HG03060 (cell line): Measurements from ENCODE around the gene BIRC2.
"Not testable (repeated sequence)": the region's sequence is repeated elsewhere in the genome, so short reads cannot be mapped to it uniquely, and the experiment has no call there.

Experiments used
- ATAC-seq: cut with Tn5 transposase; IDR thresholded peaks from one replicate; pipeline ENCODE4 v1.9.1; 2021; ENCODE audit warnings: low read depth, moderate number of reproducible peaks; ENCODE audit not compliant: unreplicated experiment

BIRC2 gene

GRCh38 chr11:102320679-102321078 lies 26.3 kb upstream of the BIRC2 start:
- ATAC-seq: no peak

GRCh38 chr11:102322560-102322959 lies 24.5 kb upstream of the BIRC2 start:
- no peak for ATAC-seq

DNA sequence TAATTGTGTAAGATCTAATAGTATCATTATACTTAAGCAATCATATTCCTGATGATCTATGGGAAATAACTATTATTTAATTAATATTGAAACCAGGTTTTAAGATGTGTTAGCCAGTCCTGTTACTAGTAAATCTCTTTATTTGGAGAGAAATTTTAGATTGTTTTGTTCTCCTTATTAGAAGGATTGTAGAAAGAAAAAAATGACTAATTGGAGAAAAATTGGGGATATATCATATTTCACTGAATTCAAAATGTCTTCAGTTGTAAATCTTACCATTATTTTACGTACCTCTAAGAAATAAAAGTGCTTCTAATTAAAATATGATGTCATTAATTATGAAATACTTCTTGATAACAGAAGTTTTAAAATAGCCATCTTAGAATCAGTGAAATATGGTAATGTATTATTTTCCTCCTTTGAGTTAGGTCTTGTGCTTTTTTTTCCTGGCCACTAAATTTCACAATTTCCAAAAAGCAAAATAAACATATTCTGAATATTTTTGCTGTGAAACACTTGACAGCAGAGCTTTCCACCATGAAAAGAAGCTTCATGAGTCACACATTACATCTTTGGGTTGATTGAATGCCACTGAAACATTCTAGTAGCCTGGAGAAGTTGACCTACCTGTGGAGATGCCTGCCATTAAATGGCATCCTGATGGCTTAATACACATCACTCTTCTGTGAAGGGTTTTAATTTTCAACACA lies 23.3 kb upstream of the BIRC2 start:
- no peak for ATAC-seq

- no peak for ATAC-seq
Measured at GRCh38 chr11:102325088-102325487, 21.9 kb upstream of the BIRC2 start.

- ATAC-seq: no peak
Measured at GRCh38 chr11:102328748-102329147, 18.3 kb upstream of the BIRC2 start.

DNA sequence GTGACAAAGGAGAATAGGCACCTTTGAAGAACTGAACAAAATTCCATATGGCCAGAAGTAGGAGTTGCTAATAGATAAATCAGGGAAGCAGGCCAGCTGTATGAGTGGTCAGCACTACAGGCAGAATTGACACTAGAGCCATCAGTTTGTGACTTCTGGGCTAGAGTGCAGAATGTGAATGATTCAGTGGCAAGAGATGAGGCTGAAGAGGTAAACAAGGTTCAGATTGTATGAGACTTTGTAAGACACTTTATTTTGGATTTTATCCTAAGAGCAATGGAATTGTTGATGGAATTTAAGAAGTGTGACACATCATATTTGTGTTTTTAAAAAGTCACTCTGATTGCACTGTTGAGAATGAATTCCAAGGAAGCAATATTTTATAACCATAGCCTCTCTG lies 16.8 kb upstream of the BIRC2 start:
- no peak for ATAC-seq

- no peak for ATAC-seq
Measured at GRCh38 chr11:102331341-102331740, 15.7 kb upstream of the BIRC2 start.

DNA sequence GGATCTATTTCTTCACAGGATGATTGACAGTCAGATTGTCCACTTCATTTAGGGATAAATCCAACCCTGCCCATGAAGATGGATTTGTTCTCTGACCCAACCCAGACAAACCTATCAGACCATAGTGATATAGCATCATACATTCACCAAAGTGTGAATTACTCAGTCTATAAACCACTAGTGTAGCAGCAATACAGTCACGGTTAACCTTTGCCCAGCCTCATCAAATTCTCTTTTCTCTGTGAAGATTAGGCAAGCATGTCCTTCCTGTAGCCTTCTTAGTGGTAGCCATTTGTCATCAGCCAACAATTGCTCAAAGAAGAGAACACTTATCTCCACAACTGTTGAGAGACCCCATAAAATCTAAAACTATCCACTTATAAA lies 14.4 kb upstream of the BIRC2 start:
- ATAC-seq: no peak

DNA sequence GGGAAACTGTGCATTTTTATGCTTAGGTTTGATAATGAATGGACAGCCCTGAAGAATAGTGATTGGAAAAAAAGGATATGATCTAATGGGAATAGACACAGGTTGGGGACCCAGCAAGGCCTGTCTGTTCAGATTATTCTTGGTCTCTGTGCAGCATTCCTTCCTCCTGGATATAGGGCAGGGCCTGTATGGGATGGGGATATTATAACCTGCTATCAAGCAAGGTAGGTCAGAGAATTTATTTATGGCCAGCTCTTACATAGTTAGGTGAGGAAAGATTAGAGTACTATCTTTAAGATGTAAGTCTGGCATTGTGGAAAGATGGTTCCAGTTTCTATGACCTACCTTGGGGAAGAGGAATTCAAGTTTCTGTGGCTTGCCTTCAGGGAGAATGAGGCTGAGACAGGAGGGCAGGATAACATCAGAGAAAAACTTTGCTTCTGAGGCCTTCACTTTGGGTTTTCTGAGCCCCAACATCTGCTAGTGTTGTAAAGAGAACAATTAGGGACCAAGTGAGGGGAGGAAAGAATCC lies 8.5 kb upstream of the BIRC2 start:
- no peak for ATAC-seq

DNA sequence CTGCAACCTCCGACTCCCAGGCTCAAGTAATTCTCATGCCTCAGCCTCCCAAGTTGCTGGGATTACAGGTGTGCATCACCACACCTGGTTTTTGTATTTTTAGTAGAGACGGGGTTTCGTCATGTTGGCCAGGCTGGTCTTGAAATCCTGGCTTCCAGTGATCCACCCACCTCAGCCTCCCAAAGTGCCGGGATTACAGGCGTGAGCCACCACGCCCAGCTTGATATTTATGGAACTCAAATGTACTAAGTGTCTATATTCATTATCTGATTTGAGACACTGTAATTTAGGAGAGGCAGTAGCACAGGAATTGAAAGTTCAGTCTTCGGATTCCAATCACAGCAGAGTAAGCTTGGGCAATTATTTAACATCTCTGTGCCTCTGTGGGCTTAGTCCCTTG lies 5.7 kb upstream of the BIRC2 start:
- not testable (repeated sequence) for ATAC-seq

- ATAC-seq: peak; percentile 31
Measured at GRCh38 chr11:102341844-102342318, 5.1 kb upstream of the BIRC2 start.

DNA sequence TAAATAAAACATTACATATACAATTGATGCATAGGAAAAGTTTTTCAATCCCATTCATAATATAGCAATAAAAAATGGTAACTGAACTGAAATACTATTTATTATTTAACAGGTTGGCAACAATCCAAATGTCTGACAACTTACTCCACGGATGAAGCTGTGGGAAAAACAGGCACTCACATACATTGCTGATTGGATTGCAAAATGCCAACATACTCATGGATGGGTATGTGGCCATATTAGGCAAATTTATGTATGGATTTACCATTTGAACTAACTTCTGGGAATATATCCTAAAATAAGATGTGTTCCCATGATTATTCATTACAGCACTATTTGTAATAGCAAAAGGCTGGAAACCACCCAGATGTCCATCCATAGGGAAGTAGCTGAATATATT lies 3.2 kb upstream of the BIRC2 start:
- ATAC-seq: no peak

DNA sequence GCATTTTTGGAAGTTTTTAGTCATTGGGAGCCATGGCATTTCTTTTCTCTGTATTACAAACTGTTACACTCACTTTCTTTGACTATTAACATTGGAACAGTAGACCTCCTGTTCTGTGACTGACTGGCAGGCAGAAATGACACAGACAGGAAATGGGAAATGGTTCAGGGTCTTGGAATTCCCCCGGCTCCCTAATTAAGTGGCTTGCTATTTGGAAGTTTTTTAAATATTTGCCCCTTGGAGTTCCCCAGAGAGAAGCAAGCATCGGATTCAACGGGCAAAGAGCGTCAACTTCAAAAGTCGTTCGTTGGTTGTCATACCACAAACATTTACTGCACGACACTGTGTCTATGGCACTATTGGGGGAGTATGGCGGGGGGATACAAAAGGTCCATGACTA lies 1.1 kb upstream of the BIRC2 start:
- no peak for ATAC-seq

- ATAC-seq: no peak
Measured at GRCh38 chr11:102346456-102346747, 612 bp upstream of the BIRC2 start.

DNA sequence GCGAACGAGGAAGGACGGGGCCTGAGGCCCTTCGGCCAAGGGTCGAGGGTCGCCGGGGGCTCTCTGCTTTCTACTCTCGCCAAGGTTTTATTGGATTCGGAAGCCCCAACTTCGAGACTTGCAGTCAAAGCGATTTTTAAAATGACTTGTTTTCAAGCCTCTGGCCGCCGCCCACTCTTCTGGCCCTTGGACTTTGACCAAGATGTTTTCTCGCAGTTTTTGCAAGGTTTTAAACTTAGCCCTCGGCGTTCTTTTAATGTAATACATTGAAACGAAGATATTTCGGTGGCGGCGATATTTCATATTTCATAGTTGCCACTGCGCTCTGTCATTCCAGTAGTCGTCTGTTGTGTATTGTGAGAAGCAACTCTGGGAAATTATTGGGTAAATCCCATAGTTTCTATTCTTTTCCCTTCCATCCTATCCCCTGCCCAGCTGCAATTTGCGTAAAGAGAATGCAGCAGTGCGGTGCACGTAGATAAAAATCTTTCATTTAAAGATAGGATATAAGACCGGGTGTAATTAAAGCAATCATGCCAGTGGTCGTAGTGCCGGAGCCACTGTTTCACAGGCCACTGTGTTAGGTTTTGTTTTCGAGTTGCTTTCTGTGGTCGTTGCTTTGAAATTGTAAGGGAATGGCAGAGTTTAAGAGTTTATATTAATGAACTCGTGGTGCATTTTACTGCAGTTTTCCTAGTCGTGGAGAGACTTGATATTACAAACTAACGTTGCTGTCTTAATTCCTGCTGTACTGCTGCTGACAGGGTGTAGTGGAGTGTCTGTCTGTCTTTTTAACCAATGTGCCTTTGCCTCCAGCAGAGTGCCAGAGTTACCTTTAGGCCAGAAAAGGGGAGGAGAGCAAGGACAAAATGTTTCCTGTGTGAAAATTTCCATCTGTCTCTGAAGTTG lies 702 bp downstream of the BIRC2 start:
- no peak for ATAC-seq

- ATAC-seq: no peak
Measured at GRCh38 chr11:102357116-102357515, 10.1 kb downstream of the BIRC2 start.

DNA sequence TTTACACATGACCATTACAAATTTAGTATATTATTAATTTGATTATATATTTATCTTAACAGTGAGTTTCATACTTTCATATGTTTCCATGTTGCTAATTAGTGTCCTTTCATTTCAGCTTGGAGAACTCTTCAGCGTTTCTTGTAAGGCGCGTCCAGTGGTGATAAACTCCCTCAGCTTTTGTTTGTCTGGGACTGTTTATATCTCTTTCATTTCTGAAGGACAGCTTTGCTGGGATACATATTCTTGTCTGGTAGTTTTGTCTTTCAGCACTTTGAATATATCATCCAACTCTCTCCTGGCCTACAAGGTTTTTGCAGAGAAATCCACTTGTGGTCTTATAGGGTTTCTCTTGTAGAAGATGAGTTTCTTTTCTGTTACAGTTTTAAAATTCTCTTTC lies 12.4 kb downstream of the BIRC2 start:
- ATAC-seq: no peak

- no peak for ATAC-seq
Measured at GRCh38 chr11:102360681-102361080, 13.7 kb downstream of the BIRC2 start.

- peak; percentile 95 for ATAC-seq
Measured at GRCh38 chr11:102361086-102362031, 14.3 kb downstream of the BIRC2 start.

DNA sequence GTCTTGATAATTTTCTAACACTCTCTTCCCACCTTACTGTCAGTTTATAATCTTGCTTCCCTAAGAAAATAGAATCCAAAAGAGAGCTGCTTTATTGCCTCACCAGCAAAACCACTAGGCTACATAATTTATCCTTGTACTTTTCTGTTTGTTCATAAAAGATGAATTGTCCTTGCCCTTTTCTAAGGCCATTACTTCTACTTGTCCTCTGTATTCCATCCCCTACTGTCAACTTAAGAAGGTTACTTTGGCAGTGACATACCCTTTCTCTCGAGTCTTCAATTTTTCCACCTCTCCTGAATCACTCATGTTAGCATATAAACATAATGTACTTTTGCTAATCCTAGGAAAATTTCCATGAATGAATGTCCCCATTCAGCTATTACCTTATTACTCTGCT lies 18.0 kb downstream of the BIRC2 start:
- no peak for ATAC-seq

DNA sequence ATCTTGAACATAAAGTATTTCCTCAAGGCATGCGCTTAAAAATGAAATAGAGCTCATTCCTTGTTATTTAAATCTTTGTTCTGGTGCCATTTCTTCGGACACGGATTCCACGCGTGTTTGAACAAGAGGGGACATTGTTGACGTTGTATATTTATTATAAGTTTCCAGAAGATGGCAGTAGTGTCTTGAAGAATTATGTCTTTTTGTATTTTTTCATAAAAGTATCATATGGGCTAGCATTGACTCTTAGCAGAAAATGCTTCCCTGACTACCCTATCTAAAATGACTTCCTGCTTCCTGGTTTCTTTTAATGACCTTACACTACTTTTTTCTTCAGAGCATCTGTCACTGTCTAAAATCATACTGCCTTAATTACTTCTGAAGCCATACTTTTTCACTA lies 20.4 kb downstream of the BIRC2 start:
- ATAC-seq: no peak
